Measurements from ENCODE around the gene SAMD8. TPM values are rescaled to one million over a fixed set of nuclear protein-coding genes. Genes with fewer than 3 reads are reported as not detected.

Gene SAMD8
- total and polyA plus RNA-seq, 2 of the 8 experiments (the other 6 are each of a cell fraction or from before 2014, with no cell fraction given) = 11.7 to 20.9 TPM

- Histone ChIP-seq H3K27ac (ENCODE audit: low read depth, low read length) (peak overlapping the region; percentile 69; the same call in 1 of the 2 replicates), H2AFZ (ENCODE audit: low read length) (peak overlapping the region; percentile 54; the same call in 1 of the 2 replicates), H4K8ac (ENCODE audit: extremely low read depth, insufficient read depth, low read length) (peak overlapping the region; percentile 31; the same call in 1 of the 2 replicates), H2BK5ac (ENCODE audit: low read depth, low read length) (peak overlapping the region; percentile 76; the same call in 1 of the 2 replicates), H3K4me2 (ENCODE audit: insufficient read depth in 1 of 2, low read depth in 2 of 2, low read length in 2 of 2) (peak overlapping the region; percentile 68 to 84), H3K4ac (replicated peaks; ENCODE audit: insufficient read length, low read depth, low read length) (peak overlapping the region; percentile 81), H3K4me3 (ENCODE audit: extremely low read depth in 1 of 4, insufficient read depth in 2 of 4, low read depth in 3 of 4, low read length in 4 of 4) (peak overlapping the region; percentile 85 to 95 (median 89)), H3K9ac (replicated peaks in 1 of 4; ENCODE audit: extremely low read depth in 1 of 4, low read depth in 3 of 4, low read length in 3 of 4) (peak overlapping the region in 3 of 4 experiments; percentile 65 to 83 (median 67); a peak in 6 of 7 replicates), H3K9me3 (ENCODE audit: insufficient read depth in 2 of 2, low read depth in 1 of 2, low read length in 1 of 2) (no peaks in the 10 kb centered on the region), H3K23ac (ENCODE audit: insufficient read length) (no peak overlapping the region), H3K23me2 (ENCODE audit: low read depth, low read length) (peaks cover 4% of the 10 kb centered on the region; the same call in 1 of the 2 replicates), H4K5ac (ENCODE audit: insufficient read length, low read depth, low read length) (peak overlapping the region; percentile 79), H4K20me1 (replicated peaks in 1 of 2; ENCODE audit: control insufficient read depth in 1 of 2, insufficient read depth in 2 of 2, low read length in 2 of 2) (no peaks in the 10 kb centered on the region), H3K27me3 (replicated peaks in 1 of 4; ENCODE audit: control insufficient read depth in 3 of 4, extremely low read depth in 1 of 4, insufficient read depth in 3 of 4, low read length in 3 of 4) (no peaks in the 10 kb centered on the region), H2BK15ac (ENCODE audit: low read length) (no peak overlapping the region), H3K4me1 (replicated peaks in 1 of 4; ENCODE audit: control insufficient read depth in 3 of 4, insufficient read depth in 4 of 4, low read length in 3 of 4) (peaks cover 0 to 5% (median 2%) of the 10 kb centered on the region in 4 experiments; a peak in 4 of 7 replicates), H3K18ac (ENCODE audit: extremely low read depth, low read length) (peak overlapping the region; percentile 36; the same call in 1 of the 2 replicates), H2AK5ac (ENCODE audit: low read depth, low read length) (no peak overlapping the region), H4K91ac (replicated peaks; ENCODE audit: insufficient read length, low read length) (peak overlapping the region; percentile 29), H3K14ac (ENCODE audit: insufficient read length) (no peak overlapping the region), H2BK120ac (replicated peaks; ENCODE audit: low read depth, low read length) (no peak overlapping the region), H2BK12ac (ENCODE audit: low read depth, low read length) (peak overlapping the region; percentile 42; the same call in 1 of the 2 replicates), H3K79me1 (ENCODE audit: low read depth, low read length) (no peaks in the 10 kb centered on the region), H2BK20ac (ENCODE audit: low read length) (no peak overlapping the region), H3K56ac (replicated peaks; ENCODE audit: insufficient read length, low read depth, low read length) (peak overlapping the region; percentile 94), H3K79me2 (ENCODE audit: control insufficient read depth in 1 of 2, insufficient read depth in 2 of 2, low read length in 2 of 2) (peaks cover 3 to 46% of the 10 kb centered on the region in 2 experiments; a peak in 3 of 4 replicates), H3K36me3 (ENCODE audit: control insufficient read depth in 2 of 4, insufficient read depth in 4 of 4, low read length in 3 of 4) (no peaks in the 10 kb centered on the region)
- peak in 1 of 2 experiments; percentile 74 for DNase-seq (ENCODE audit: low read depth in 1 of 2, low spot score in 2 of 2)
- ChIA-PET POLR2A (ENCODE audit: partially characterized antibody) (interaction anchor here (0.9 to 2.3 kb wide), 7 partner anchors 7 to 123 kb away, joined by 3 to 13 read pairs (median 4); partner anchors contain the start of gene COMTD1), CTCF (ENCODE audit: partially characterized antibody) (interaction anchor here (0.6 to 3.1 kb wide), 4 partner anchors 14 to 124 kb away, joined by 3 to 11 read pairs (median 8); partner anchors contain the start of gene COMTD1)
- no peak for FAIRE-seq
- WGBS, 2 experiments (ENCODE audit: extremely low coverage in 1 of 2, insufficient coverage in 1 of 2, insufficient read length in 1 of 2, insufficient replicate concordance in 2 of 2, low coverage in 1 of 2, low lambda C conversion rate in 2 of 2, missing lambda C conversion rate in 1 of 2) = 3 to 100% methylated on average over 1 to 22 of the region's 23 CpGs
- peak; percentile 5; the same call in 1 of the 2 replicates for TF ChIP-seq TAF1 (IDR thresholded peaks at IDR 0.05; ENCODE audit: low read depth, low read length)
- no peak for TF ChIP-seq BACH1 (IDR thresholded peaks at IDR 0.05; ENCODE audit: low read length)
- TF ChIP-seq SP1 (IDR thresholded peaks at IDR 0.05; ENCODE audit: low read depth, low read length) = no peak
- TF ChIP-seq RAD21 (IDR thresholded peaks at IDR 0.05 in 1 of 2, conservative IDR thresholded peaks at IDR 0.05 in 1 of 2; ENCODE audit: low read depth in 2 of 2, low read length in 2 of 2) = 0 out of 4 replicates have a peak, but pooled peaks of 1 of the 2 experiments have one; percentile 6
- peak; percentile 71 for TF ChIP-seq SAP30 (IDR thresholded peaks at IDR 0.05; ENCODE audit: insufficient read depth, insufficient replicate concordance, low read length)
- no peak for TF ChIP-seq KDM1A (IDR thresholded peaks at IDR 0.05; ENCODE audit: borderline replicate concordance, low read length)
- TF ChIP-seq RFX5 (IDR thresholded peaks at IDR 0.05; ENCODE audit: borderline replicate concordance, low read depth, low read length) = no peak
- TF ChIP-seq EGR1 (IDR thresholded peaks at IDR 0.05; ENCODE audit: borderline replicate concordance, low read depth, low read length) = no peak
- no peak for TF ChIP-seq EZH2 (IDR thresholded peaks at IDR 0.05; ENCODE audit: low read depth, low read length, severe bottlenecking)
- TF ChIP-seq JUN (IDR thresholded peaks at IDR 0.05; ENCODE audit: low read depth, low read length) = no peak
- TF ChIP-seq JUND (IDR thresholded peaks at IDR 0.05; ENCODE audit: low read length) = no peak
These were observed 637 bp downstream of the SAMD8 start for GRCh38 chr10:75111907-75112679.

All from H1 (cell line).